GM23338 (cell line): Measurements from ENCODE around the gene CACNB1.

Source experiments
- CREB1 ChIP-seq: fragments of 250-450 bp; sonication (Bioruptor Pico); IDR thresholded peaks from 2 replicates; pipeline ENCODE4 v1.5.0; 2020; ENCODE audit warnings: low read depth, mild to moderate bottlenecking, moderate library complexity
- CTCF ChIP-seq, 2 experiments: fragments of 200-600 bp in 1 of 2; sonication (generic) in 1 of 2; conservative IDR thresholded peaks; 2 replicates each; pipeline versions ENCODE4 v1.5.1 to v1.6.1; 2016 to 2017; ENCODE audit warnings: antibody characterized with exemption in 2 of 2, low read depth in 2 of 2, mild to moderate bottlenecking in 2 of 2, moderate library complexity in 1 of 2
- ETS1 ChIP-seq: IDR thresholded peaks from 2 replicates; pipeline ENCODE4 v1.6.1; 2016; ENCODE audit warnings: antibody characterized with exemption
- EZH2 ChIP-seq: fragments of 200-600 bp; sonication (generic); IDR thresholded peaks from one replicate; pipeline ENCODE4 v1.8.0; 2017; ENCODE audit warnings: antibody characterized with exemption, mild to moderate bottlenecking, low read depth; ENCODE audit not compliant: unreplicated experiment
- EZH2phosphoT487 ChIP-seq: fragments of 200-600 bp; sonication (generic); IDR thresholded peaks from one replicate; pipeline ENCODE4 v1.8.1; 2018; ENCODE audit warnings: antibody characterized with exemption; ENCODE audit not compliant: unreplicated experiment
- JUNB ChIP-seq: IDR thresholded peaks from one replicate; pipeline ENCODE4 v1.6.1; 2016; ENCODE audit warnings: antibody characterized with exemption; ENCODE audit not compliant: unreplicated experiment
- POLR2AphosphoS5 ChIP-seq: IDR thresholded peaks from 2 replicates; pipeline ENCODE4 v1.6.1; 2016; ENCODE audit warnings: antibody characterized with exemption, low read depth
- REST ChIP-seq: IDR thresholded peaks from one replicate; pipeline ENCODE4 v1.6.1; 2018; ENCODE audit warnings: antibody characterized with exemption; ENCODE audit not compliant: unreplicated experiment
- ZNF331 ChIP-seq: fragments of 250-450 bp; sonication (Bioruptor Pico); IDR thresholded peaks from 2 replicates; pipeline ENCODE4 v1.5.0; 2020; ENCODE audit warnings: low read depth, mild to moderate bottlenecking, moderate library complexity
- ZNF462 ChIP-seq: fragments of 250-450 bp; sonication (Bioruptor Pico); IDR thresholded peaks from 2 replicates; pipeline ENCODE4 v1.5.0; 2020; ENCODE audit warnings: mild to moderate bottlenecking, moderate library complexity

GRCh38 chr17:39141294-39141693, 56.2 kb downstream of the CACNB1 start:
- TF ChIP-seq CTCF (conservative IDR thresholded peaks at IDR 0.05; ENCODE audit: low read depth in 2 of 2) (no peak), EZH2 (no peak), EZH2phosphoT487 (no peak), REST (no peak), POLR2AphosphoS5 (no peak), ETS1 (no peak), CREB1 (CRISPR knock-in tag) (no peak), JUNB (no peak), ZNF462 (no peak), ZNF331 (CRISPR knock-in tag) (no peak)
